ENCODE measurements around the gene PLD5.

GRCh38 chr1:242057745-242058115 lies 466.8 kb downstream of the PLD5 start:
- no peak for TF ChIP-seq CTCF (IDR thresholded peaks at IDR 0.05)
- no peak for TF ChIP-seq POLR2AphosphoS5 (IDR thresholded peaks at IDR 0.05)
- TF ChIP-seq EP300 (IDR thresholded peaks at IDR 0.05): no peak
- no peak for TF ChIP-seq POLR2A (IDR thresholded peaks at IDR 0.05)
